Keratinocyte (primary cell): Measurements from ENCODE around the gene FEM1A. TPM values are rescaled to one million over a fixed set of nuclear protein-coding genes. Genes with fewer than 3 reads are reported as not detected.
A peak's percentile ranks its signal among the peaks of the same experiment; 100 is the strongest.
"Not testable (repeated sequence)": the region's sequence is repeated elsewhere in the genome, so short reads cannot be mapped to it uniquely, and the experiment has no call there.

Source experiments
- DNase-seq: peaks from one replicate; pipeline ENCODE4 v3.0.0-alpha.2; 2011; ENCODE audit warnings: low read depth, missing footprints, low spot score
- FAIRE-seq: peaks from 2 replicates; lab custom pipeline; 2011; peaks lifted over from hg19 to GRCh38; lab: Jason Lieb, UNC
- H2AFZ ChIP-seq: 2 replicates; pipeline ENCODE4 v1.6.0; 2012; ENCODE audit warnings: low read length, control low read depth, inconsistent platforms; ENCODE audit not compliant: control insufficient read depth
- H3K27ac ChIP-seq: 2 replicates; pipeline ENCODE4 v1.5.1; 2011; ENCODE audit warnings: low read length; ENCODE audit not compliant: control insufficient read depth, insufficient read depth
- H3K27me3 ChIP-seq: 3 replicates; pipeline ENCODE4 v1.6.0; 2011; ENCODE audit warnings: low read length; ENCODE audit not compliant: control insufficient read depth, insufficient read depth; ENCODE audit errors: extremely low read depth
- H3K36me3 ChIP-seq, 2 experiments: 2 replicates in 1 of 2; 3 replicates in 1 of 2; pipeline ENCODE4 v1.5.1; 2011; ENCODE audit warnings: low read length in 2 of 2, mild to moderate bottlenecking in 1 of 2; ENCODE audit not compliant: control insufficient read depth in 2 of 2, insufficient read depth in 2 of 2; ENCODE audit errors: extremely low read depth in 1 of 2
- H3K4me1 ChIP-seq: 3 replicates; pipeline ENCODE4 v1.5.1; 2011; ENCODE audit warnings: low read length; ENCODE audit not compliant: control insufficient read depth, insufficient read depth; ENCODE audit errors: extremely low read depth
- H3K4me2 ChIP-seq: 3 replicates; pipeline ENCODE4 v1.6.0; 2011; ENCODE audit warnings: low read depth, low read length; ENCODE audit not compliant: control insufficient read depth, insufficient read depth; ENCODE audit errors: extremely low read depth
- H3K4me3 ChIP-seq, 3 experiments: fragments of 200-600 bp in 1 of 3; sonication (generic) in 1 of 3; 2 replicates in 2 of 3; 3 replicates in 1 of 3; pipeline ENCODE4 v1.5.1; 2011 to 2016; ENCODE audit warnings: low read length in 3 of 3, mild to moderate bottlenecking in 3 of 3, control low read depth in 2 of 3, inconsistent platforms in 1 of 3, low read depth in 1 of 3, mixed read lengths in 1 of 3, mixed run types in 1 of 3, moderate library complexity in 1 of 3; ENCODE audit not compliant: control insufficient read depth in 2 of 3, insufficient read depth in 2 of 3; ENCODE audit errors: extremely low read depth in 1 of 3
- H3K79me2 ChIP-seq: 2 replicates; pipeline ENCODE4 v1.6.0; 2012; ENCODE audit warnings: low read length; ENCODE audit not compliant: control insufficient read depth, insufficient read depth
- H3K9ac ChIP-seq: 3 replicates; pipeline ENCODE4 v1.6.0; 2011; ENCODE audit warnings: low read length; ENCODE audit not compliant: control insufficient read depth, insufficient read depth; ENCODE audit errors: extremely low read depth
- H3K9me1 ChIP-seq: 3 replicates; pipeline ENCODE4 v1.6.0; 2011; ENCODE audit warnings: low read length; ENCODE audit not compliant: control insufficient read depth, insufficient read depth; ENCODE audit errors: extremely low read depth
- H3K9me3 ChIP-seq: 2 replicates; pipeline ENCODE4 v1.5.1; 2012; ENCODE audit warnings: low read depth, low read length; ENCODE audit not compliant: control insufficient read depth
- H4K20me1 ChIP-seq: 3 replicates; pipeline ENCODE4 v1.6.0; 2011; ENCODE audit warnings: low read length; ENCODE audit not compliant: control insufficient read depth, insufficient read depth; ENCODE audit errors: extremely low read depth
- CTCF ChIP-seq, 3 experiments: IDR thresholded peaks in 1 of 3; conservative IDR thresholded peaks in 1 of 3; optimal IDR thresholded peaks in 1 of 3; 2 replicates in 2 of 3; 3 replicates in 1 of 3; pipeline versions ENCODE3 to v1.5.1; 2011; ENCODE audit warnings: low read length in 3 of 3, mild to moderate bottlenecking in 3 of 3, moderate library complexity in 2 of 3, control low read depth in 1 of 3, inconsistent platforms in 1 of 3; ENCODE audit not compliant: insufficient read depth in 2 of 3; ENCODE audit errors: extremely low read depth in 1 of 3
- EZH2 ChIP-seq: IDR thresholded peaks from one replicate; pipeline ENCODE4 v1.6.1; 2012; ENCODE audit warnings: inconsistent platforms, mild to moderate bottlenecking, low read length, moderate library complexity
- dilution Hi-C: fragments of 300-500 bp; cut with MboI; formaldehyde crosslinking; loops from one replicate; pipeline ENCODE4 v1.7.0; 2020; ENCODE audit warnings: low sequenced_read_pairs; ENCODE audit not compliant: extremely low pct_ligation_motif_present
- polyA plus RNA-seq, 5 experiments: library from polyadenylated mRNA; depleted of rRNA in 3 of 5; stranded (reverse) in 3 of 5; stranded (forward) in 1 of 5; unstranded in 1 of 5; fragments of >200 nt; gene quantifications; 1 replicate in 1 of 5; 2 replicates in 3 of 5; 3 replicates in 1 of 5; pipeline versions ENCODE4 v1.2.1 to v1.2.3, GENCODE V29; 2011 to 2012; ENCODE audit warnings: missing spikeins in 2 of 5, low read depth in 1 of 5, low replicate concordance in 1 of 5

The FEM1A gene
- polyA plus RNA-seq, 1 donor (not counting 4 experiments of a cell fraction or from before 2014, with no cell fraction given) = 3.5 TPM

GRCh38 chr19:4802711-4803110 is 11.2 kb downstream of the FEM1A start:
- H3K4me3 ChIP-seq = no peak overlapping the region
- DNase-seq (no peak), FAIRE-seq (no peak)
- H3K36me3 ChIP-seq = no peaks in the 10 kb centered on the region
- dilution Hi-C loops = no loop called here
- TF ChIP-seq EZH2 (no peak), CTCF (optimal IDR thresholded peaks at IDR 0.05 in 1 of 3, IDR thresholded peaks at IDR 0.05 in 1 of 3, conservative IDR thresholded peaks at IDR 0.05 in 1 of 3; ENCODE audit: extremely low read depth in 1 of 3, insufficient read depth in 2 of 3, low read length in 3 of 3) (no peak)
- no peak overlapping the region for H3K9ac ChIP-seq
- no peaks in the 10 kb centered on the region for H3K9me1 ChIP-seq
- H2AFZ ChIP-seq = no peak overlapping the region
- no peaks in the 10 kb centered on the region for H3K79me2 ChIP-seq
- no peak overlapping the region for H3K27ac ChIP-seq
- H3K4me1 ChIP-seq = peaks cover 13% of the 10 kb centered on the region
- H3K9me3 ChIP-seq = no peaks in the 10 kb centered on the region
- H3K27me3 ChIP-seq = no peaks in the 10 kb centered on the region
- no peak overlapping the region for H3K4me2 ChIP-seq
- H4K20me1 ChIP-seq = no peaks in the 10 kb centered on the region

- no peak overlapping the region for H3K4me2 ChIP-seq
Observed at GRCh38 chr19:4803736-4804695, 12.5 kb downstream of the FEM1A start.

GRCh38 chr19:4805140-4805539 is 13.6 kb downstream of the FEM1A start:
- H3K9me3 ChIP-seq, H4K20me1 ChIP-seq, H2AFZ ChIP-seq, H3K4me2 ChIP-seq, H3K4me3 ChIP-seq, H3K79me2 ChIP-seq, FAIRE-seq, H3K36me3 ChIP-seq, H3K27me3 ChIP-seq, H3K9ac ChIP-seq, H3K9me1 ChIP-seq, dilution Hi-C loops, H3K27ac ChIP-seq, DNase-seq: not testable (repeated sequence)
- H3K4me1 ChIP-seq = peaks cover 12% of the 10 kb centered on the region

More at GRCh38 chr19:4803736-4804695, 12.5 kb downstream of the FEM1A start:
- Histone ChIP-seq H3K79me2 (no peaks in the 10 kb centered on the region), H3K27ac (no peak overlapping the region), H2AFZ (no peak overlapping the region), H3K9ac (no peak overlapping the region), H4K20me1 (no peaks in the 10 kb centered on the region), H3K9me1 (no peaks in the 10 kb centered on the region), H3K4me1 (peaks cover 13% of the 10 kb centered on the region), H3K27me3 (no peaks in the 10 kb centered on the region), H3K36me3 (no peaks in the 10 kb centered on the region), H3K4me3 (no peak overlapping the region), H3K9me3 (no peaks in the 10 kb centered on the region)
- dilution Hi-C loops = no loop called here
- TF ChIP-seq CTCF (optimal IDR thresholded peaks at IDR 0.05 in 1 of 3, IDR thresholded peaks at IDR 0.05 in 1 of 3, conservative IDR thresholded peaks at IDR 0.05 in 1 of 3; ENCODE audit: extremely low read depth in 1 of 3, insufficient read depth in 2 of 3, low read length in 3 of 3) = peak; percentile 79 to 94 (median 83)
- TF ChIP-seq EZH2 = no peak
- FAIRE-seq (no peak), DNase-seq (no peak)
